Endothelial cell of umbilical vein (primary cell): Measurements from ENCODE around the gene TNIP1. TPM values are rescaled to one million over a fixed set of nuclear protein-coding genes. Genes with fewer than 3 reads are reported as not detected.

Experiments
- BruUV-seq: library from RNA; stranded (reverse); fragments of 400-500 nt; replicated peaks from 2 replicates; lab custom pipeline; 2021; lab: Mats Ljungman, UMichigan
- CTCF ChIA-PET: fragments of 300-600, 350-600 bp; sonication (Branson Sonifier 250); formaldehyde crosslinking; loops from one replicate; lab custom pipeline; 2021; ENCODE audit warnings: antibody characterized with exemption, inconsistent platforms; lab: Charles Lee
- POLR2A ChIA-PET: fragments of 300-600, 350-600 bp; sonication (Branson Sonifier 250); formaldehyde crosslinking; loops from one replicate; lab custom pipeline; 2021; ENCODE audit warnings: antibody characterized with exemption, inconsistent platforms; lab: Charles Lee
- DNase-seq: peaks from one replicate; pipeline ENCODE4 v3.0.0-alpha.2; 2011; ENCODE audit warnings: low read depth, low spot score
- FAIRE-seq: peaks from 2 replicates; lab custom pipeline; 2011; peaks lifted over from hg19 to GRCh38; lab: Jason Lieb, UNC
- H2AFZ ChIP-seq: 2 replicates; pipeline ENCODE4 v1.6.0; 2012; ENCODE audit warnings: low read depth, low read length, control low read depth, inconsistent platforms
- H3K27ac ChIP-seq: 2 replicates; pipeline ENCODE4 v1.5.1; 2011; ENCODE audit warnings: low read depth, mild to moderate bottlenecking, control low read depth, low read length, moderate library complexity; ENCODE audit not compliant: insufficient read depth
- H3K27me3 ChIP-seq, 2 experiments: 2 replicates each; pipeline versions ENCODE4 v1.6.0 to v1.6.1; 2011; ENCODE audit warnings: low read length in 2 of 2, mixed read lengths in 1 of 2; ENCODE audit not compliant: control insufficient read depth in 2 of 2, insufficient read depth in 2 of 2
- H3K36me3 ChIP-seq, 2 experiments: 2 replicates in 1 of 2; 3 replicates in 1 of 2; pipeline ENCODE4 v1.5.1; 2011; ENCODE audit warnings: low read length in 2 of 2, mild to moderate bottlenecking in 1 of 2, moderate library complexity in 1 of 2; ENCODE audit not compliant: control insufficient read depth in 2 of 2, insufficient read depth in 2 of 2; ENCODE audit errors: extremely low read depth in 1 of 2
- H3K4me1 ChIP-seq: 3 replicates; pipeline ENCODE4 v1.5.1; 2011; ENCODE audit warnings: mild to moderate bottlenecking, low read length; ENCODE audit not compliant: control insufficient read depth, insufficient read depth; ENCODE audit errors: extremely low read depth
- H3K4me2 ChIP-seq: 2 replicates; pipeline ENCODE4 v1.6.1; 2011; ENCODE audit warnings: low read length, control low read depth, mixed read lengths; ENCODE audit not compliant: insufficient read depth
- H3K4me3 ChIP-seq, 3 experiments: fragments of 200-600 bp in 1 of 3; sonication (generic), shearing (Covaris generic) in 1 of 3; replicated peaks in 1 of 3; 2 replicates each; pipeline ENCODE4 v1.5.1; 2011 to 2016; ENCODE audit warnings: control low read depth in 3 of 3, low read length in 3 of 3, mild to moderate bottlenecking in 2 of 3, inconsistent platforms in 1 of 3, low read depth in 1 of 3, moderate library complexity in 1 of 3; ENCODE audit not compliant: insufficient read depth in 1 of 3
- H3K79me2 ChIP-seq: 2 replicates; pipeline ENCODE4 v1.6.0; 2012; ENCODE audit warnings: low read length, inconsistent platforms; ENCODE audit not compliant: control insufficient read depth, insufficient read depth
- H3K9ac ChIP-seq: replicated peaks from 2 replicates; pipeline ENCODE3; 2011; ENCODE audit warnings: low read length, control low read depth; ENCODE audit not compliant: insufficient read depth; ENCODE audit errors: extremely low read depth
- H3K9me1 ChIP-seq: replicated peaks from 3 replicates; pipeline ENCODE4 v1.6.0; 2011; ENCODE audit warnings: mild to moderate bottlenecking, low read length; ENCODE audit not compliant: control insufficient read depth, insufficient read depth; ENCODE audit errors: extremely low read depth
- H3K9me3 ChIP-seq: replicated peaks from 2 replicates; pipeline ENCODE4 v1.5.1; 2012; ENCODE audit warnings: low read length, inconsistent platforms; ENCODE audit not compliant: control insufficient read depth, insufficient read depth
- H4K20me1 ChIP-seq: replicated peaks from 2 replicates; pipeline ENCODE3; 2011; ENCODE audit warnings: mild to moderate bottlenecking, low read length; ENCODE audit not compliant: control insufficient read depth, insufficient read depth; ENCODE audit errors: extremely low read depth
- CTCF ChIP-seq, 2 donors: IDR thresholded peaks; 1 replicate in 1 of 2; 2 replicates in 1 of 2; pipeline ENCODE4 v1.5.1; 2011; ENCODE audit warnings: low read length in 2 of 2, mild to moderate bottlenecking in 2 of 2, moderate library complexity in 2 of 2, control low read depth in 1 of 2, inconsistent platforms in 1 of 2, low read depth in 1 of 2; ENCODE audit not compliant: insufficient read depth in 1 of 2; ENCODE audit errors: extremely low read depth in 1 of 2
- EZH2 ChIP-seq: IDR thresholded peaks from 2 replicates; pipeline ENCODE4 v1.6.1; 2012; ENCODE audit warnings: borderline replicate concordance, low read depth, mild to moderate bottlenecking, moderate library complexity, low read length, inconsistent platforms; ENCODE audit not compliant: severe bottlenecking
- FOS ChIP-seq: IDR thresholded peaks from 2 replicates; pipeline ENCODE4 v1.6.1; 2011; ENCODE audit warnings: mild to moderate bottlenecking, low read length, moderate library complexity, borderline replicate concordance; ENCODE audit not compliant: insufficient read depth
- GATA2 ChIP-seq: IDR thresholded peaks from 2 replicates; pipeline ENCODE4 v1.7.0; 2011; ENCODE audit warnings: low read depth, mild to moderate bottlenecking, moderate library complexity, mixed read lengths, low read length; ENCODE audit not compliant: insufficient read length, insufficient read depth
- JUN ChIP-seq: IDR thresholded peaks from 2 replicates; pipeline ENCODE4 v1.6.1; 2011; ENCODE audit warnings: borderline replicate concordance, low read depth; ENCODE audit not compliant: insufficient read length, insufficient read depth
- MAX ChIP-seq: IDR thresholded peaks from 2 replicates; pipeline ENCODE4 v1.6.1; 2011; ENCODE audit not compliant: insufficient read depth, insufficient read length
- MYC ChIP-seq: IDR thresholded peaks from one replicate; pipeline ENCODE4 v1.6.1; 2011; ENCODE audit warnings: mild to moderate bottlenecking, low read depth, low read length
- POLR2A ChIP-seq: IDR thresholded peaks from 2 replicates; pipeline ENCODE4 v1.6.1; 2012; ENCODE audit warnings: low read depth, mild to moderate bottlenecking, control low read depth, low read length
- POLR2AphosphoS5 ChIP-seq: IDR thresholded peaks from 2 replicates; pipeline ENCODE4 v1.6.1; 2012; ENCODE audit warnings: low read depth, mild to moderate bottlenecking, control low read depth, low read length, moderate library complexity; ENCODE audit not compliant: insufficient read depth
- dilution Hi-C: fragments of 300-500 bp; cut with MboI; formaldehyde crosslinking; loops from one replicate; pipeline ENCODE4 v1.15.0; 2019; ENCODE audit warnings: low sequenced_read_pairs; ENCODE audit not compliant: extremely low pct_ligation_motif_present
- intact Hi-C: fragments of 100-400 bp; cut with micrococcal nuclease; formaldehyde crosslinking; loops from one replicate; pipeline ENCODE4 v1.10.0; 2022
- polyA plus RNA-seq, 4 experiments: library from polyadenylated mRNA; depleted of rRNA in 3 of 4; stranded (reverse) in 3 of 4; unstranded in 1 of 4; fragments of >200 nt; gene quantifications; 2 replicates each; pipeline versions ENCODE4 v1.2.1 to v1.2.3, GENCODE V29; 2011 to 2012; ENCODE audit warnings: missing spikeins in 1 of 4
- total RNA-seq: library from RNA; stranded (reverse); gene quantifications from 2 replicates; pipeline ENCODE4 v1.2.3, GENCODE V29; 2021

The TNIP1 gene
- total and polyA plus RNA-seq, 2 donors (not counting 3 experiments of a cell fraction or from before 2014, with no cell fraction given): 43.0 to 96.8 TPM

- dilution Hi-C loops (no loop called here), intact Hi-C loops (loop anchor here (2.0 to 5.0 kb wide), 2 partner anchors 29 to 189 kb away; partner anchors contain the start of gene ANXA6)
- Histone ChIP-seq H3K9me1 (no peaks in the 10 kb centered on the region), H3K27ac (no peak overlapping the region), H3K4me1 (no peaks in the 10 kb centered on the region), H2AFZ (no peak overlapping the region), H3K9me3 (no peaks in the 10 kb centered on the region), H3K27me3 (no peaks in the 10 kb centered on the region), H3K4me2 (no peak overlapping the region), H3K9ac (no peak overlapping the region), H3K36me3 (peaks cover 18 to 61% of the 10 kb centered on the region in 2 experiments), H3K79me2 (no peaks in the 10 kb centered on the region), H4K20me1 (no peaks in the 10 kb centered on the region), H3K4me3 (no peak overlapping the region)
- FAIRE-seq (no peak), DNase-seq (no peak)
- ChIA-PET CTCF (interaction anchor here (3.1 to 10.2 kb wide), 3 partner anchors 27 to 112 kb away, joined by 13 to 409 read pairs (median 187); no protein-coding TSS in a partner anchor), POLR2A (no interaction called here)
- BruUV-seq: no TSS peak
- TF ChIP-seq MAX (no peak), FOS (no peak), GATA2 (no peak), MYC (no peak), CTCF (IDR thresholded peaks at IDR 0.05; ENCODE audit: extremely low read depth in 1 of 2, insufficient read depth in 1 of 2, low read depth in 1 of 2, low read length in 2 of 2) (no peak), POLR2AphosphoS5 (no peak), EZH2 (no peak), POLR2A (no peak), JUN (no peak)
These were observed 47.1 kb upstream of the TNIP1 start for GRCh38 chr5:151127926-151128325.
